Spleen (tissue), 7 donors: ENCODE results near the gene SIDT1.

Source experiments
- CTCF ChIP-seq, 11 experiments: fragments of 200-600 bp in 7 of 11; fragments of 450-650 bp in 4 of 11; sonication (generic) in 4 of 11; IDR thresholded peaks in 8 of 11; conservative IDR thresholded peaks in 3 of 11; 1 replicate in 7 of 11; 2 replicates in 4 of 11; pipeline versions ENCODE4 v1.4.0 to v1.8.0; 2016 to 2021; ENCODE audit warnings: antibody characterized with exemption in 11 of 11, inconsistent platforms in 4 of 11, mild to moderate bottlenecking in 1 of 11
- POLR2A ChIP-seq, 3 donors: fragments of 450-650 bp; IDR thresholded peaks; one replicate each; pipeline ENCODE4 v1.5.1; 2017; ENCODE audit warnings: antibody characterized with exemption in 3 of 3, mild to moderate bottlenecking in 1 of 3
- POLR2AphosphoS5 ChIP-seq, 3 donors: sonication (generic); formaldehyde crosslinking; IDR thresholded peaks; one replicate each; pipeline ENCODE4 v1.5.1; 2017; ENCODE audit warnings: antibody characterized with exemption in 3 of 3
- donor health status: DM: no; HTN: no; CAD: no; lungs with moderate emphysema.
- donor health status: DM: no; HTN: no; CAD: no.
- donor health status: DM: no; HTN: no; CAD: no.

- no peak for TF ChIP-seq CTCF (IDR thresholded peaks at IDR 0.05 in 8 of 11, conservative IDR thresholded peaks at IDR 0.05 in 3 of 11)
- no peak for TF ChIP-seq POLR2A (IDR thresholded peaks at IDR 0.05)
- no peak for TF ChIP-seq POLR2AphosphoS5 (IDR thresholded peaks at IDR 0.05)
Measured at GRCh38 chr3:113607219-113607596, 74.9 kb downstream of the SIDT1 start.
